ENCODE results near the gene TYRP1. TPM values are rescaled to one million over a fixed set of nuclear protein-coding genes. Genes with fewer than 3 reads are reported as not detected.
"Not testable (repeated sequence)": the region's sequence is repeated elsewhere in the genome, so short reads cannot be mapped to it uniquely, and the experiment has no call there.

The TYRP1 gene
- polyA plus RNA-seq, 1 experiment: 0.26 TPM

DNA sequence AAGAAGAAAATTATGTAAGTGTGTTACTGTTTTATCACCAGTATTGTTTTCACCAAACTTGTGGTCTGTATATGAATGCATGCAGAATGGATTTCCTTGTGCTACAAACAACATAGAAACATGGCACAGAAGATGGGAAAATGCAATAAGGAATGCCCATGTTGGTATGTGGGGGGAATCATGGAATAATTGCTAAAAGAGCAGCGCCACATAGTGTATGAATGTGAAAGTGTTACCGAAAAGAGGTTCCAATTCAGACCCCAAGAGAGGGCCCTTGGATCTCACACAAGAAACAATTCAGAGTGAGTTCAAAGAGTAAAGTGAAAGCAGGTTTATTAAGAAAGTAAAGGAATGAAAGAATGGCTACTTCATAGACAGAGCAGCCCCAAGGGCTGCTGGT, 26.4 kb upstream of the TYRP1 start:
- Histone ChIP-seq H3K4me3 (ENCODE audit: low read depth, low read length) (no peak overlapping the region), H3K9me3 (ENCODE audit: control insufficient read depth, insufficient read depth, low read length) (no peaks in the 10 kb centered on the region), H3K27ac (ENCODE audit: low read depth, low read length) (no peak overlapping the region), H3K27me3 (ENCODE audit: control insufficient read depth, insufficient read depth, low read length) (no peaks in the 10 kb centered on the region)
- ChIA-PET CTCF (no interaction called here), POLR2A (no interaction called here)
- no peak for DNase-seq (ENCODE audit: low read depth, low spot score)
- TF ChIP-seq, protein P1, sequence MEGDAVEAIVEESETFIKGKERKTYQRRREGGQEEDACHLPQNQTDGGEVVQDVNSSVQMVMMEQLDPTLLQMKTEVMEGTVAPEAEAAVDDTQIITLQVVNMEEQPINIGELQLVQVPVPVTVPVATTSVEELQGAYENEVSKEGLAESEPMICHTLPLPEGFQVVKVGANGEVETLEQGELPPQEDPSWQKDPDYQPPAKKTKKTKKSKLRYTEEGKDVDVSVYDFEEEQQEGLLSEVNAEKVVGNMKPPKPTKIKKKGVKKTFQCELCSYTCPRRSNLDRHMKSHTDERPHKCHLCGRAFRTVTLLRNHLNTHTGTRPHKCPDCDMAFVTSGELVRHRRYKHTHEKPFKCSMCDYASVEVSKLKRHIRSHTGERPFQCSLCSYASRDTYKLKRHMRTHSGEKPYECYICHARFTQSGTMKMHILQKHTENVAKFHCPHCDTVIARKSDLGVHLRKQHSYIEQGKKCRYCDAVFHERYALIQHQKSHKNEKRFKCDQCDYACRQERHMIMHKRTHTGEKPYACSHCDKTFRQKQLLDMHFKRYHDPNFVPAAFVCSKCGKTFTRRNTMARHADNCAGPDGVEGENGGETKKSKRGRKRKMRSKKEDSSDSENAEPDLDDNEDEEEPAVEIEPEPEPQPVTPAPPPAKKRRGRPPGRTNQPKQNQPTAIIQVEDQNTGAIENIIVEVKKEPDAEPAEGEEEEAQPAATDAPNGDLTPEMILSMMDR (IDR thresholded peaks at IDR 0.05; ENCODE audit: low read depth, low read length): 0 out of 2 replicates have a peak, but pooled peaks have one; percentile 19

DNA sequence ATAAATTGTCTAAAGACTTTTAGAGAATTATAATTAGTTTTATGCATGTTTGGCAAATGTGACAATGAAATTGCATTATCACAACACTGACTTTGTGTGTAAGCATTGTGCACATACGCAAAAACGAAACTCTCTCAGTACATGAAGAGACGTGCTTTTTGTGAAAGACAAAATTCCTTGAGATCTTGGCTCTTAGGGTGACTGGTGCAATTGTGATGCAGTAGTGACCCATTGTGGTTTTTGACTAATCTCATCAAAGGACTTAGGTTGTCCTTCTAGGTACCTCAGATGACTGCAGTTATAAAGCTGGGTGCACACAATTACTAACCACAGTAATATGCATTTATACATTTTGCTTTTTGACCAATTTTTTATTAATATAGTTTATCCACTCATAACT, 25.3 kb upstream of the TYRP1 start:
- ChIA-PET POLR2A (no interaction called here), CTCF (no interaction called here)
- DNase-seq (ENCODE audit: low read depth, low spot score): no peak
- TF ChIP-seq, protein P1 (IDR thresholded peaks at IDR 0.05; ENCODE audit: low read depth, low read length): no peak
- Histone ChIP-seq H3K9me3 (ENCODE audit: control insufficient read depth, insufficient read depth, low read length) (no peaks in the 10 kb centered on the region), H3K4me3 (ENCODE audit: low read depth, low read length) (no peak overlapping the region), H3K27ac (ENCODE audit: low read depth, low read length) (no peak overlapping the region), H3K27me3 (ENCODE audit: control insufficient read depth, insufficient read depth, low read length) (no peaks in the 10 kb centered on the region)

DNA sequence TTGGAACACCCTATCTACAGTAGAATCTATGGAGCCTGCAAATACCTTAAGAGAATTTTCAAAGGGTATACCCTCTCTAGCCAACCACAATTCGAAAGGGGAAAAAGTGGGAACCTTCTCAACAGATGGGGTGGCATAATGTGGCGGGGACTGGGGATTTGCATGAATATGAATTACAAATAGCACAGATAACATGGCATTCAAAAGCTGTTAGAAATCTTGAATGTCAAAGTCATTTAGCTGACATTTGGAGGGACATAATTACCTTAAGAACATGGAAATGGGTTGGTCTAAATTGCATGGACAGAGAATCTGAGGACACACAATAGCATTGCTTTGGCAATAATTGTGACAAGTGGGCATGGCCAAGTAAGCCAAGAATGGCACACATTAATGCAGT, 23.2 kb upstream of the TYRP1 start:
- H3K9me3 ChIP-seq (ENCODE audit: control insufficient read depth, insufficient read depth, low read length): no peaks in the 10 kb centered on the region
- no peak overlapping the region for H3K4me3 ChIP-seq (ENCODE audit: low read depth, low read length)
- DNase-seq (ENCODE audit: low read depth, low spot score): no peak
- no peaks in the 10 kb centered on the region for H3K27me3 ChIP-seq (ENCODE audit: control insufficient read depth, insufficient read depth, low read length)
- ChIA-PET CTCF (no interaction called here), POLR2A (no interaction called here)
- TF ChIP-seq, protein P1 (IDR thresholded peaks at IDR 0.05; ENCODE audit: low read depth, low read length): no peak
- no peak overlapping the region for H3K27ac ChIP-seq (ENCODE audit: low read depth, low read length)

DNA sequence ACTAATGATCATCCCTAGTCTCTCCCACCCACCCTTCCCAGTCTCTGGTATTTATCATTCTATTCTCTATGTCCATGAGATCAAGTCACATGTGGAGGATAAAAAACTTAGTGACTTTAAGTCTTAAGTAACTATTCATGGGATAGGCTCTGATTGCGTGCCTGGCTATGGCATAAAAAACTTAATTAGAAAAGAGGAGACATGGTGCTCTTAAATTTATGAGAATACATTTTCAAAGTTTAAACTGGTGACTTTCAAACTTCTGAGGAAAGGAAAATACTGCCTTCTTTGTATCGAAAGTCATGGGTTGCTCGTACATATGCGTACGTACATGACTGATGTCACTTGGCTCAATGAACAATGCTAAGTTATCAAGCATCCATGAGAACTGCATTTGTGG, 18.2 kb upstream of the TYRP1 start:
- CTCF ChIA-PET: no interaction called here
- DNase-seq (ENCODE audit: low read depth, low spot score): no peak
- H3K27me3 ChIP-seq (ENCODE audit: control insufficient read depth, insufficient read depth, low read length): no peaks in the 10 kb centered on the region
- no peaks in the 10 kb centered on the region for H3K9me3 ChIP-seq (ENCODE audit: control insufficient read depth, insufficient read depth, low read length)
- TF ChIP-seq, protein P1 (IDR thresholded peaks at IDR 0.05; ENCODE audit: low read depth, low read length): no peak
- no peak overlapping the region for H3K27ac ChIP-seq (ENCODE audit: low read depth, low read length)
- POLR2A ChIA-PET: no interaction called here
- no peak overlapping the region for H3K4me3 ChIP-seq (ENCODE audit: low read depth, low read length)

DNA sequence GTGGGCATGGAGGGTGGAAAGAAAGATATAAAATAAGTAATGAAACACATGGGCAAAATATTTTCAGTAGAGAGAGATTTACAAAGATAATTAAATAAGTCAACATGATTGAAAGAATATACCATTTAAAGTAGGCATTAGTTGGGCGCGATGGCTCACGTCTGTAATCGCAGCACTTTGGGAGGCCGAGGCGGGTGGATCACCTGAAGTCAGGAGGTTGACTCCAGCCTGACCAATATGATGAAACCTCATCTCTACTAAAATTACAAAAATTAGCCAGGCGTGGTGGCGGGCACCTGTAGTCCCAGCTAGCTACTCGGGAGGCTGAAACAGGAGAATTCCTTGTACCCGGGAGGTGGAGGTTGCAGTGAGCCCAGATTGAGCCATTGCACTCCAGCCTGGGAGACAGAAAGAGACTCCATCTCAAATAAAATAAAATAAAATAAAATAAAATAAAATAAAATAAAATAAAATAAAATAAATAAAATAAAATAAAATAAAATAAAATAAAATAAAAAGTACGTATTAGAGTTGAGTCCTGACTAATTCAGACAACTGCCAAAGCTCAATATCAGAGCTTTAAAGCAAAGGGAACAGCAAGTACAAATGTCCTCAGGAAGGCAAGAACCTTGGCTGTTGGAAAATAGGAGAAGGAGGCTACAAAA, 15.6 kb upstream of the TYRP1 start:
- H3K27ac ChIP-seq (ENCODE audit: low read depth, low read length); DNase-seq (ENCODE audit: low read depth, low spot score); H3K9me3 ChIP-seq (ENCODE audit: control insufficient read depth, insufficient read depth, low read length); POLR2A ChIA-PET; CTCF ChIA-PET; H3K27me3 ChIP-seq (ENCODE audit: control insufficient read depth, insufficient read depth, low read length); H3K4me3 ChIP-seq (ENCODE audit: low read depth, low read length): not testable (repeated sequence)

All from AG04450 (cell line).